ENCODE data around the gene PDE7B.

GRCh38 chr6:135950669-135951068 is 99.2 kb downstream of the PDE7B start:
- TF ChIP-seq CTCF (IDR thresholded peaks at IDR 0.05; ENCODE audit: low read length) (no peak), EZH2phosphoT487 (IDR thresholded peaks at IDR 0.05; ENCODE audit: low read length) (no peak)

All from MM.1S (cell line).